HG02840 (cell line): ENCODE results near the gene MED9.
"Not testable (repeated sequence)": the region's sequence is repeated elsewhere in the genome, so short reads cannot be mapped to it uniquely, and the experiment has no call there.

Source experiments
- ATAC-seq: cut with Tn5 transposase; IDR thresholded peaks from one replicate; pipeline ENCODE4 v1.9.1; 2021; ENCODE audit warnings: mild to moderate bottlenecking, moderate library complexity, moderate number of reproducible peaks; ENCODE audit not compliant: unreplicated experiment, low FRiP score

The MED9 gene

DNA sequence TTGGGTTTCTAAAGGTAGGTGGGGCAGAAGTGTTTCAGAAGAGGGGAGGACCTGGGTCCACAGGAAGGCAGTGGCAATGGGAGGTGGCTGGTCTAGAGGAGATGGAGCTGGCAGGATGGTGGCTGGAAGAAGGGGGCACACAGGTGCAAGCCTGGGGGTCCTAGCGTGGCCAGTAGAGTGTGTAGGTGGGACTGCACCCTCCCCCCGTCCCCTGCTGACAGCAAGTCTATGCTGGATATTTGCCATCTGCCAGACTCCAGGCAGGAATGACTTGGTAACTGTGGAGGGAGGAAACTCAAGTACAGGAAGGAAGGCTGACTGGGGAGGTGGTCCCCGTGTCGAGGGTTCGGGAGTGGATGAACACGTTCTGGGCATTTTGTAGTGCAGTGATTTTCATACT lies 8.6 kb downstream of the MED9 start:
- no peak for ATAC-seq

DNA sequence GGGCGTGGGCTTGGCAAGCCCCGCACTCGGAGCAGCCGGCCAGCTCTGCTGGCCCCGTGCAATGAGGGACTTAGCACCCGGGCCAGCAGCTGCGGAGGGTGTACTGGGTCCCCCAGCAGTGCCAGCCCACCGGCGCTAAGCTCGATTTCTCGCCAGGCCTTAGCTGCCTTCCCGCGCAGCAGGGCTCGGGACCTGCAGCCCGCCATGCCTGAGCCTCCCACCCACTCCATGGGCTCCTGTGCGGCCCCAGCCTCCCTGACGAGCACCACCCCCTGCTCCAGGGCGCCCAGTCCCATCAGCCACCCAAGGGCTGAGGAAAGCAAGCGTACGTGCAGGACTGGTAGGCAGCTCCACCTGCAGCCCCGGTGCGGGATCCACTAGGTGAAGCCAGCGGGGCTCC lies 9.6 kb downstream of the MED9 start:
- not testable (repeated sequence) for ATAC-seq

DNA sequence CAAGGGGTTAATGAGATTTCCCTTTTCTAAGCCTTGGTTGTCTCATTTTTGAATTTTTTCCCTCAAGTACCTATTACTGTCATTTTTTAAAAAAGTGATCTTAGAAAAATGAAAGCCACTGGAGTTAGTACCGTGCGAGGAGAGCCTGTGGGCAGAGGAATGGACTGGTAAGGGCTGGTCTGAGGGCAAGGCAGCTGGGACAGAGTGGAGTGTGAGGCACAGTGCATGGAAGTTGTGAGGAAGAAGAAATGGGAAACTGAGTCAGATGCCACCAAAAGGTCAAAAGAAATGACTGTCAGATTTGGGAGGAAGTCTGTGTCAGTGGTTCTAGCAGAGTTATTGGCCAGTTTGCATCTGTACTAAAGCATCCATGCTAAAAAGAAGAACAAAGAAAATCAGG lies 11.2 kb downstream of the MED9 start:
- ATAC-seq = no peak

DNA sequence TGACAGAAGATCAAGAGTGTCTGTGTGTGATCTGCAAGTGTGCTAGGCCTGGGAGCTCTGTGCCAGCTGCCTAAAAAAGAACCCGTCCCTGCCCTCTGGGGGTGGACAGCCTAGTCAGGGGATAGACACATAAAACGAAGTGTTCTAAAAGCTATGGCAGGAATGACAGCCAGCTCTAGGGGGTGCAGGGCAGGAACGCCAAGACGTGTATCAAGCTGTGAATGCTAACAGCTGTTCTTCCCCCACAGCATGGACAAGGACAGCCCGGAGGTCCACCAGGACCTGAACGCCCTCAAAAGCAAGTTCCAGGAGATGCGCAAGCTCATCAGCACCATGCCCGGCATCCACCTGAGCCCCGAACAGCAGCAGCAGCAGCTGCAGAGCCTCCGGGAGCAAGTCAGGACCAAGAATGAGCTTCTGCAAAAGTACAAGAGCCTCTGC lies 14.3 kb downstream of the MED9 start:
- ATAC-seq = no peak

DNA sequence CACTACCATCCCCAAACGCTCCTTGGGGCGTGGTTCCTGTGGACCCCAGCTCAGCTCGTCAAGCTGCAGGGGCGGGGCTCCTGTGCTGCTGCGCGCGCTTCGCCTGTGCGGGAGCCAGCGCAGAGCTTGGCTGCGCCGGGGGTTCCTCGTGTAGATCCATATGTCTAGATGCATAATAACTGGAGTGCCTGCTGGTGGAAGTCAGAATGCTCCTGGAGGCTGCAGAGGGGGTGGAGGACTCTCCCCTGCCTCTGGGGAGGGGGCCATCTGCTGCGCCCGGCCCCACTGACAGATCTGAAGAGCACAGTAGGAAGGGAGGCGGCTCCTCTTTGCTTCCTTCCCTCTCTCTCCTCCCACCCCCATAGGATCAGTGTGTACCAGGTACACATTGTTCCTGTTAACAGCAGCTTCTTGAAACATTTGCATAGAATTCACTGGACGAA lies 14.8 kb downstream of the MED9 start:
- no peak for ATAC-seq

DNA sequence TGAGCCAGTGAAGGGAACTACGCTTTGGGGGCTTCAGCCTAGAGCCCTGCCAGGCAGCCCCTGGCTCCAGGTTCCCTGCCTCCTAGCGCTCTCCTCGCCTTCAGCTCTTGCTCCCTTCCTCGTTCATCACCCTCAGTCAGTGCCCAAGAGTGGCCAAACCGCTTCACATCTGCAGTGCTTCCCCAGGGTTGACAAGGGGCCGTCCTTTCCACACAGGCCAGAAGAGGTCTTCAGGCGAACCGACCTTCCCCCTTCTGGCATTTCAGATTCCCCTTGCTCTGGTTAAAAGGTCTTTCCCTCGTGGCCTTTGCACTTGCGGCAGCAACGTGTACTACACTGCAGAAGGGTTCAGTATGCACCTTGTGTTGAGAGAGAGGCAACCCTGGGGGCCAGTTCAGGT lies 15.3 kb downstream of the MED9 start:
- no peak for ATAC-seq

DNA sequence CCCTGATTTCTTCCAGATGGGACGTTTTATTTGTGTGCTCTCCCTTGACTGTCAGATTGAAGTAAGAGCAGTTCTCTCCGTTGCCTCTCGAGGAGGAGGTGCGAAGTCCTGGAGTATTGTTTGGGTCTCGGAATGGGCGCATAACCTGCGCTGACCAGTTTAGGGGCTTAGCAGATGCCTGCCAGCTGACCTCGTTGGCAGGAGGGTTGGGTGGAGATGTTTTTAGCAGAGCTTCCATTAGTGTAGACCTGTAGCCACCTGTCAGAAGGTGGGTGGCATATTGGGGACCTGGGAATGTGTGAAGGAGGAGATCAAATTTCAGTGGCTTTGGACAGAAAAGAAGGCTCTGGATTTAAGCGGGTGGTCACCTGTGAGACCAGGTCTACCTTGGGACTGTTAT lies 15.8 kb downstream of the MED9 start:
- ATAC-seq = no peak

DNA sequence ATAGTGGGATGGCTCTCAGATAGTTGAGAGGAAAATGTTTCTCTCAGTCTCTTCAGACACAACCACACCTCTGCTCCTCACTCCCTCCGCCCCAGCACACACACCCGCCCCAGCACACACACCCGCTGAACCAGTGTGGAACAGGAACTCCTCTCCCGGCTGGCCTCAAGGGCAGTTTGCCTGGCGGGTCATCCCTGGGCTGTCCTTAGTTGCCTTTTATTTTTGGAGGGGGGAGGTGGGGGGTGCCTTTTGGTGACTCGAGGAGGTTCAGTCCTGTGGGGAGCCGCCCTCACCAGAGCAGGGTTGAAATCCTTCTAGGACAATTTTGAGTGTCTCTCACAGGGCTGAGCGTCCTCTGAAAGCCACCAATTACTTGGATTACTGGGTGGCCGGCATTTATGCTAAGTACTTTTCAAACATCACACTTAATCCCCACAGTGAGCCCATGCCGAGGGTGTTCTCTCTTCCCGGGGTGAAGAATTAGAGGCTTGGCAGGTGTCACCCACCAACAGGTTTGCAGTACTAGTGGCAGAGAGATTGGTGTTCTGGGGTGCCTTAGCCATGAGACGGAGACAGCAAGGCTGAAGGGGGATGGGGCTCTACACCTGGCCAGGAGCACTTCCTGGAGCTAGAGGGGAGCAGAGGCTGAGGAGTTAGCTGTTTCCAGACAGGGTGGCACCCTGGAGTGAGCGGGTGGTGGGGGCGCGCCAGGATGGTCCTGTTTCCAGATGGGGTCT lies 16.6 kb downstream of the MED9 start:
- ATAC-seq = no peak

DNA sequence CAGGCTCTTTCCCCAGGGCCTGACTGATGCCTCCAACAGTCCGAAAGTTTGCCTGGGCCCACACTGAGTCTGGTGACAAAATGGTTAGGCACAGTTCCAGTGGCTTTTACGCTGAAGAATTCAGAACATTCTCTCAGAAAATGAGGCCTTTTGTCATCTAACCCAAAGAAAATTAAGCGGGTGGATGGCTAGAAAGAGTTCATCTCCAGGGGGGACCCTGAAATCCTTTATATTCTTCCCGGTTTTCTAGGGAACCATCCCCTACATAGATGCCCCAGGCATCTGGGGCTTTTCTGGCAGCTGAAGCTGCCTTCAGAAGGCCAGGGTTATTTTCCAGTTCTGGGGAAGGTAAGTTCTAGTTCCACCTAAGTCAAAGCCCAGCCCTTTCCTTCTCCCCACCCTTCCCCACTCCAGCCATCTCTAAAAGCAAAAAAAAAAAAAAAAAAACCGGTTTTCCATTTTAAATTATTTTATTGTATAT lies 17.2 kb downstream of the MED9 start:
- no peak for ATAC-seq

DNA sequence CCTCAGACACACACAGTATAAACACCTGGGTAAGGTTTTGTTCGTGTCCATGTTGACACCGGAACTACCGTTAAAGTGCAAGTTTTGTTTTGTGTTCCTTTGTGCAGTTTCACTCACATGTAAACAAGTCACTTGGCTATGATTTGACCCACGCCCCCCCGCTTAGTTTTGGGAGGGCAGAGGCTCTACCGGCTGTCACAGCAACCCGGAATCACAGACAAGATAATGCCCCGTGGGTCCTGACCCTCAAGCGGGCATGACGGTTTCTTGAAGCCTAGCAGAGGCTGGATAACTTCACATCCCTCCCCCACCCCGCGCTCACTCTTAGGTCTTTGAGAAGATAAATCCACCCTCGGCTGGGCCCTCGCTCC lies 17.7 kb downstream of the MED9 start:
- ATAC-seq = no peak

DNA sequence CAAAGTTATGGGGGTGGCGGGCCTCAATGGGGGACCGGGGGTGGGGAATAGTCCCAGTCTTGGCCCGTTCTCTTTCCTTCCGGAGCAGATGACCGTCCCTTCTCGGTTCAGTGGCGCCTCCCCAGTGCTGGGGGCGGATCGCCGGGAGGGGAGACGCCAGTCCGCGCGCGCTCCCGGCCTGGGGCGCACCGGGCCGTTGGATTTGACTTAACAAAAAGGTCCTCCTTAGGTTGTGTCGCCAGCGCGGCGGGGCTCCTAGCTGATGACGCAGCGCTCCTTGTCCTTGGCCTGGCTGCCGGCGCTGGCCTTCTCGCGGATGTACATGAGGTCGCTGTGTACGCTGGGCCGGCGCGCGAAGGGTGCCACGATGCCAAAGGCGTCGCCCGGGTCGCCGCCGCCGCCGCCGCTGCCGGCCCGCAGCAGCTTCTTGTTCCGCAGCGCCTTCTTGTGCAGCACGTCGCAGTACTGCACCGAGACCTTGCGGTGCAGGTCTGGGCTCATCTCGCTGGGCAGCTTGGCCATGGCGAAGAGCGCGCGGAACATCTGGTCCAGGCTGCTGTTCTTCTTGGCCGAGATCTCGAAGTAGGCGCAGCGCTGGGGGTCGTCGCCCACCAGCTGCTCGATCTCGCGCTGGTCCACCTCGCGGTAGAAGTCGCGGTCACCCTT lies 18.2 kb downstream of the MED9 start:
- ATAC-seq = no peak

DNA sequence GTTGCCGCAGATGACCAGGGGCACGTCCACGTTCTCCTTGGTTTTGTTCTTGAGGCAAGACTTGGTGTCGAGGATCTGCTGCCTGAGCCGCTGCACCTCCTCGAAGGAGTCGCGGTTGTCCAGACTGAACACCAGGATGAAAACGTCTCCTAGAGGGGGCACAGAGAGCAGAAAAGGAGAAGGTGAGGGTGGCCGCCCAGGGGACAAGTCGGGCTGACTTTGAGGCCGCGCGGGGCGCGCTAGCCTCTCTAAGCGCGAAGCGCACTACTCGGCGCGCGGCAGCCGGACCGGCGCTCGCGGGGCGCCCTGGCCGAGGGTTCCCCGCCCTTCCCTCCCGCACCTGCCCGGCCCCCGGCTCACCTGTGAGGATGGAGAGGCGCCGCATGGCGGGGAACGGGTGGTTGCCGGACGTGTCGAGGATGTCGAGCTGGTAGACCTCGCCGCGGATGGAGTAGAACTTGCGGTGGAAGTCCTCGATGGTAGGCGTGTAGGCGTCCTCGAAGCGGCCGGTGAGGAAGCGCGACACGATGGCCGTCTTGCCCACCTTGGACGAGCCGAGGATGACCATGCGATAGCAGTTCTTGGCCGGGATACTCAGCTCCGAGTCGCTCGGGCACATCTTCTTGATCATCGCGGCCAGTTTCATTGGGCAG lies 18.9 kb downstream of the MED9 start:
- ATAC-seq = no peak

DNA sequence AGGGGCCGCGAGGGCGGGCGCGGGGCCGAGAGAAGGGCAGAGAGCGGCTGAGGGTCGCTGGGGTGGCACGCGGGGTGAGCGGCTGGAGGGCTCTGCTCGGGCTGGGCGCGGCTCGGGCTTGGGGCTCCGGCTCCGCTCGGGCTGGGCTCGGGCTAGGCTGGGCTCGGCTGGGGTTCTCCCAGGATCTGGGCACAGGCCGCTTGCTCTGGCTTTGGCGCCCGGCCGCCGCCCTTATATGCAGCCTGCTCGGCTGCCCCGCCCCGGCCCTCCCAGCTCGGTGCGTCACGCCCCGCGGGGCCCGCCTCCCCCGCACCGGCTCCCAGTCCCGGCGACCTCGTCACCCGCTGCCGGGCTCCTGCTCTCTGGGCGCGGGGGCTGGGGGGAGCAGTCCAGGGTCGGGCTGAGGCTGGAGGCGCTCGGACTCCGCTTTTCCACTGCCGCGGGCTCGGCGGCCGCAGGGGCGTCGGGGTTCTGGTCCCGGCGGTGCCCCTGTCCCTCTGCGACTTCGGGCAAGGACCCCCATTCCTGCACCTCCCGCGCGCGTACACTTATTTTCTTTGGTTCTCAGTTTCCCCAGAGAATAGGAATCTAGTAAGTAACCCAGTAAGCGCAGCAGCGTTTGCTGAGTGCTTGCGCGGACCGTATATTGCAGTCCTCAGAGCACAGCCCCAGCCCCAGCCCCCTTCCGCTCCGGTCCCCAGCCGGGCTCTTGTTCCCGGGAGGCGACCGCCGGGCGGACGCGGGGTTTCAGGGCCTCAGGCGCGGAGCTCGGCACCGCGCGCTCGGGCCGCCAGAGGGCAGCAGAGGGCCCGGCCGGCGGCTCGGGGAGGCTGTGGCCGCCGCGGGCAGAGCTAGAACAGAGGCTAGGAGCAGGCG lies 19.6 kb downstream of the MED9 start, which contains the start of gene RASD1:
Gene RASD1, minus strand, starts transcription at position 207 of the 876 bp plus-strand sequence. CDS start 214 bp downstream, outside the sequence.
- ATAC-seq = no peak

DNA sequence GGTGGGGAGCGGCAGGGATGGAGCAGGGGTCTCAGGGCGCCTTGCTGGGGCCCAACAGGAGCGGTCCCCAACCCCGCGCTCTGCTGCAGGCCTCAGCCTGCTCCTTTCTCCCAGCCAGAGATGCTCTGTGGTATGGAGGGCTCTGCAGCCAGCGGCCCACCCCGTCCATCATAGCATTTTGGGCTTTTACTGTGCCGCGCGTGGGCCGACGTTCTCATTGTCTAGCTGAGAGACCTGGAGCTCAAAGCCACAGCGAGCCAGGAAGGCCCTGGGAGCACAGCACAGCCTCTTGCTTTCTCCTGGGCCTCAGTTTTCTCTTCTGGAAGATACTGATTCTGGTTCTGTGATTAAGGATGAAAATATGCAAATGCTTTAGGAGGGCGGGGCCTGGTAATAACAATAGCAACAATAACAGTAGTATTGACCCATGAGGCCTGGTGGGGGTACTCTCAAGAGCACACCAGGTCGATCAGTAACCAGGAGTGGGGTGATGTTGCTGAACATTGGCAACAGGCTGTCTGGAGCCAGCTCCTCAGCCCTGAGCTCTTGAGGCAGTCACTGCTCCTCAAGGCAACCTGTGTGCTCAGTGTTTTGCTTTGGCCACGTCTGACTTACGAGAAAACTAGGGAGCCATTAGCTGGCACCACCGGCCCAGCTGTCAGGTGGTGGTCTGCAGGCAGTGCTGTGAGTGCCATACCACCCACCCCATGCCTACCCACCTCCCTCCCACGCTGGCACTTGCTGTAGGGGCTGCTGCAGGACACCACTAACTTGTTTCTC lies 20.5 kb downstream of the MED9 start:
- no peak for ATAC-seq

DNA sequence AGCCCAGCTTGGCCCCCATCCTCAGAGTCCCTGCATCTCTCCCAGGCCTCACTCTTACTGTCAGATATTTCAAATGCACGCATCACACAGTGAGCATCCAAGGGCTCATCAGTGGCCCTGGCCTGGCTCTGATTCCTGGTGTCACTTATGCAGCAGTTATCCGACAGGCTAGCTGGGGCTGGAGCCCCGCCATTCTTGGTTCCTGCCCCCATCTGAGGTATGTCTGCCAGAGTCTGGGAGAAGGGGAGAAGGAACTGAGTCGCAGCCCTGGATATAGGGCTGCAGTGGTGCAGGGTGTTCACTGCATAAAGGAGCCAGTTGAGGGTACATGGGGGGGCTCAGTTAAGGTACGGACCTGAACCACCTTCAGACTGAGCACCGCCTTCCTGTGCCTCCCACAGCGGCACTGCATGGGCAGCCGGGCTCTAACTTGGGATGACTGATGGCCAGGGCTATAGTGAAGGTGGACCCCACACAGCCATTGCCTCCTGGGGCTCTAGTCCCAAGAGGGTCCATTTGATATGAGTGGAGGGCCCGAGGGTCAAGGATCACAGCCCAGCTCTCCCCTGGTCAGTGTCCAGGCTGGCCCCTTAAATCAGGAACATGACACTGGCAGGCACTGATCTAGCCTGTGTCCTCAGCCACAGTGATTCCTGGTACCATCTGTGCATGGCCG lies 21.2 kb downstream of the MED9 start:
- no peak for ATAC-seq

DNA sequence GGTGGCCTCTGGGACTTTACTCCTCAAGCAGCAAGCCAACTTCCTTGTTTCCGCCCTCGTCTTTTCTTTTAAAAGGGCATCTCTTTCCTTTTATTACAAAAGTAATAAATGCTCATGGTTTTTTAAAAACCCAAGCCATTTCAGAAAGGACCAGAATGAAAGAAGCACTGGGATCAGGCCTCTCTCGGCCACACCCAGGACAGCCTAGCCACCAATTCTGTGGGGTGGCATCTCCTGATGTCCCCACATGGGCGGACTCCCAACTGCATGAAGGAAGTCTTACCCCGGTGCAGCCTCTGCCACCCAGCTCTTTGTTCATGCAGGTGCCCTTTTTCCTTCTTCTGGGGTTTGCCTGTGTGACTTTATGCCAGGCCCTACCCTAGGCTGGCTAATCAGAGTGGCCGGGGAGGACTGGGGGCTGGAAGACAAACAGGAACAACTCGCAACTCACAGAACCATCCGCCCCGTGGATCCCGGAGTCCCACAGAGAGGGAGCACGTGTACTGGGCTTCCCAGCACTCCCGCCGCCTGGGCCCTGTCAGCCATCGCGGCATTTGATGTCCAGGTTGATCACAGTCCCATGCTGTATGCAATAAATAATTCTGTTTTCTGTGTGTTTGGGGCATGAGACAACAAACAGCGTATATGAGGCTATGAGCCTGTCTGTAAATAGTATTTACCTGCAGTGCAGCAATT lies 22.0 kb downstream of the MED9 start:
- no peak for ATAC-seq

DNA sequence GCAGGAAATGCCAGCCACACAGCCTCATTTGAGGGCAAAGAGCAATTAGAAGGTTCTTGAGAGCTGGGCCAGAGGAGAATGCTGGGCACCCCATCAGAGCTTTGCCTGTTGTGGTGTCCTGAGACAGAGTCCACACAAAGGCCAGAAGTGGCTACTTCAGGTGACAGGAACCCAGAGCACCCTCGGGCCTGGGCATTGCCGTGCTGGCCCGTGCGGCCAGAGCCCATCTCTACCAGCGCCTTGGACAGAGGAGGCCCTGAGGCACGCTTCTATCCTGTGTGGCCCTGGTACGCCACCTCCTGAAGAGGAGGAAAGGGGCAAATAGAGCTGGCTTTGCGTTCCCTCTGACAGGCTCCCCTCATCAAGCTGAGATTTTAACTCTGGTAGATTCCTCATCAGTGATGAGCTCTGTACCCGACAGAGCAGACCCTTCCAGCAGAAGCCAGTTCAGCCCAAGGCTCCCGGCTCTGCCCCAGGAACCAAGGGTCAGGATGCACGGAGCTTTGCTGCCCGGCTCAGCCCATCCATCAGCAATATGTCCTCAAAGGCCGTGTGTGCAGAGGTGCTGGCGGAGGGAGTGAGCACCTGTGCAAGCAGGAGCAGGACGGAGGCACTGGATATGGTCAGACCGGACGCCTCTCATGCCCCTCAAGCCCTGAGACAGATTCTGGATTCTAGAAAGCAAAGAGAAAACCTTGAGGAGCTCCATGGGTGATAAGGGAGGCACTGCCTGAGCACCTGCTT lies 22.8 kb downstream of the MED9 start:
- ATAC-seq = no peak
